ENCODE data around the gene DLG2.

Gene DLG2

DNA sequence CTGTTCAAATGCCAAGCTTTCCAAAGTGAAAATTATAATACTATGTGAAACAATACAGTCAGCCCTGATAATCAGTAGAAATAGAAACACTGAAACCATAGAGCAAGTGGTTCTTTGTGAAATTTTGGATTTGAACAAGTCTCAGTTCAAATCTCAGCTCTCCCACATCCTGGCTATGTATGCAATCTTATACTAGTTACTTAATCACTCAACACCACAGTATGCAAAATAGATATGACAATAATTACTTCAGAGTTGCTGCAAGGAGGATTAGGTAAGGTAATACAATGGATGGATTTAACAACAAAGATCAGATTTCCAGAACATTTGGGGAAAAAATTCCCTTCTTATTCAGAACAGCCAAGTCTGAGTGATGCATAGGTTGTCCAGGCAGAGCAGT is 1489.2 kb downstream of the DLG2 start:
- no peak for DNase-seq

DNA sequence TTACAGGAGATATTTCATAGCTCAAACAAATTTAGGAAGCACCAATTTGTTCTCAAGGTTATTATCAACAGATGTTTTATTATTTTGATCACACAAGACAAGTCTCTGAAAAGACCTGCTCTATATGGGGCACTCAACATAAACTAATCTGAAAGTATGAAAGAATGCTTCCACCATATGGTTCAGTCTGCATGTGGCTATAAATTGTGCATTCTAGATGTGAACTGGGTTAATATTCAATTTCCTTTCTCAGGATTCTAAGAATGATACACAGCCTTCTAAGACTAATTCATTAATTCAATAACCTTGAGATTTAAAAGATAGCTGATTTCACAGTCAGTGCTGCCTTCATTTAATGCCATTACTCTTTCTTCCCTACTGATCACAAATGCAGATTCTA is 1489.6 kb downstream of the DLG2 start:
- DNase-seq = no peak

DNA sequence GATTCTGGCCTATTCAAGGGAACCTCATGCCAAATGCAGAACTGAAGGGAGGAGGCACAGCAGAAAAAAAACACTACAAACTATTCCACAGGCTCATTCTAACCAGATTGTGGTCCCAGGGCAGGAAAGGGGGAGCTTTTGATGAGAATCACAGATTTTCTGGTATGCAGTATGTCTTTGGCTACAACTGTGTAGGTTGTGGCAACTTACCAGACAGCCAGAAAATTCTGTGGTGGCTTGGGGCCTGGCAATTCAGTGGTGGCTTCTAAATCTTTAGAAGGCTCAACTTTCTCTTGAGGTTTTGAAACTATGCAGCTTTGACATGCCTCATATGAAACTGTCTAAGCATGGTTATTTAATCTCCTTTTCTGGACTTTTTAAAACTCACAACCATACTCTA is 1490.2 kb downstream of the DLG2 start:
- no peak for DNase-seq

DNA sequence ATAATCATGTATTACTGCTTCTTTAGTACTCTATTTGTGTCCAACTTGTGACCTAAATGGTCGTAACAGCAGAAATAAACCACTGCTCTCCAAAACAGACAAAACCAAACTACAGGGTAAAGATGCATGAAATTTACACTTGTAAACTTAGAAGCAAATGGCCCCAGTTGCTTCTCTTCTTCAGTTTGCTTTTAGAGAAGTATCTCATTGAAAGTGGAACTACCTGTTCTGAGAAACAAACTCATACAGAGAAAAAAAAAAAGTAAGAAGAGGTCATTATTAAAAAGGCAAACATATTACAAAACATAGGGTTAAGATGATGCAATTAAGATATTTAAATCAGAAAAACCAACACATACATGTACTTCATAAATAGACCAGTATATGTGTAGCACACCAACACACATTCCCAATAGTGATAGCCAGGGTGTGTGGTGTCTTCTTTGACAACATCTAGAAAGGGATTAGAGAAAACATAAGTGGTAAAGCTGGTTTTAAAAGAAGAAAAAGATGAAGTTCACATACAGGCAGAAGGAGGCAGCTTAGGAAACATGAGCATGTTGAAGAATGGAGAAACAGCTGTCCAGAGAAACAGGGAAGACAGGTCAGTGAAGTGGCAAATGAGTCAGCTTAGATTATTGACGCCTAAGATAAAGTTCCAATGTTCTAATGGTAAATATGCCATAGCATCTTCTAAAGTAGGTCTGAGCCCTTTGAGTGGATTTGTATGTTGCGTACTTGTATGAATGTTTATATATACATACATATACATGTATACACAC is 1496.3 kb downstream of the DLG2 start:
- no peak for DNase-seq

DNA sequence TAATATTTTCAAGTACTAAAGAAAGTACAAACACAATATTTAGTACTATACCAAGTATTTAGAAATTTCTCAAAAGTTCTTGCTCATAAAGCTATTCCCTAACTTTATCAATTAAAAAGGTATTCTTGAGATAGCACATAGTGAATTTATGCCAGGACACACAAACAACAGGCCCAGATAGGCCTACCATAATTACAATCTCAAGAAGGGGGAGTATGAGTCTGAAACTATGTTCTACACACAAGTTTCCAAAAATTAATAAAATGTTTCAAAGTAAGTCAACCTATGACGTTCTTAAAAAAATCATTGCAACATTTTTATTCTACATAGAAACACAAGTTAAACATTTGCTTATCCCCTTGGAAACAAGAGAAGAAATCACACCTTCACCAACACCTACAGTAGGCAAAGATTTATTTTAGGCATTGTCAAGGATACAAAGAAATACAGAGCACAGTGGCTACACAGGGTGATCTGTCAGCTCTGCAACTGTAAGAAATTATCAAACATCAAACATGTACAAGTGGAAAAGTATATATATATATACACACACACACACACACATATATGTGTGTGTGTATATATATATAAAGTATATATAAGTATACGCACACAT is 1497.1 kb downstream of the DLG2 start:
- no peak for DNase-seq

DNA sequence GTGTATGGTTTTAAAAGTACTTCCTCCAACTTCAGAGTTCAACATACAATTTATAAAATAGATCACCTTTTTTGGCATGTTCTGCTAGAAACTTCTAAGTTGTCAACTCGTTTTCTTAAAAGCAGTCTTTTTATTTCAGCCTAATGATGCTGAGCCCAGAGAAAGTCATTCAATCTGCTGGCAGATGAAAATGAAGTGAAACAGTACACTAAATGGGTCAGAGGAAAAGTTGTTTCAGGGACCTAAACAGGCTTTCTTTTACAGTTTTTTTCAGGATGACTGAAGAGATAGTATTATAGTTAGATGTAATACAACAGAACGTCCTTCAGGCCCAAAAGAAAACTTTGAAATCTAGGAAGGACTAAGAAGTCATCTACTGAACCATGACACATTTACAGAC is 1498.3 kb downstream of the DLG2 start:
- no peak for DNase-seq

DNA sequence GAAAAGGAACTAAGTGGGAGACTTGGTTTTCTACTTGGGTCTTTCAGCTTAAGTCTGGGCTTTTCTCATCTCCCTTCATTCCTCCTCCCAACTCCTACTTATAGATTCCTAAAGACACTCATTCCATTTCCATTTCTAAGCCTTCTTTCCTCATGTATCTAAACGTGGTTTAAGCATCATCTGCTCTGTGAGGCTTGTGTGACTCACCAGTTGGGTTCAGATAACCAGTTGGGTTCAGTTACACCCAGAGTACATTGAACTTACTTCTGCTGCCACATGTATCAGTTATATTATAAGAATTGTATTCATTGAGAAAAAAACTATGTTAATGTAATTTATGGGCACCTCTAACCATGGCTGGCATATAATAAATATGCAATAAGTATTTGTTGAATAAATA is 1509.8 kb downstream of the DLG2 start:
- peak; percentile 31 for DNase-seq

DNA sequence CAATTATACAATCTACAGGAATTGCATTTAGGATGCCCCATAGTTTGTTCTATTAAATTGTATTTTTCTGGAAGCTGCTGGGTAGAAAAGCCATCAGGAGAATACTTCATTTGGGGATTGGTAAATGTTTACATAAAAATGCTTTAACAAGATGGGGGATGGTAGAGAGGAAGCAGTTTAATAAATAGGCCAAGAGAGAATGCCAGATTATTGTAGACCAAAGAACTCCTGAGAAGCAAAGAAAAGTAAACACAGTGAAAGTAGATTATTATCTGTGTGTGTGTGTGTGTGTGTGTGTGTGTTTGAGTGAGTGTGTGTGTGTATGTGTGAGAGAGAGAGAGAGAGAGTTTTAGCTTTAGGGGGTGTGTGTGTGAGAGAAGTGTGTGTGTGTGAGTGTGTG is 1520.6 kb downstream of the DLG2 start:
- DNase-seq = no peak

DNA sequence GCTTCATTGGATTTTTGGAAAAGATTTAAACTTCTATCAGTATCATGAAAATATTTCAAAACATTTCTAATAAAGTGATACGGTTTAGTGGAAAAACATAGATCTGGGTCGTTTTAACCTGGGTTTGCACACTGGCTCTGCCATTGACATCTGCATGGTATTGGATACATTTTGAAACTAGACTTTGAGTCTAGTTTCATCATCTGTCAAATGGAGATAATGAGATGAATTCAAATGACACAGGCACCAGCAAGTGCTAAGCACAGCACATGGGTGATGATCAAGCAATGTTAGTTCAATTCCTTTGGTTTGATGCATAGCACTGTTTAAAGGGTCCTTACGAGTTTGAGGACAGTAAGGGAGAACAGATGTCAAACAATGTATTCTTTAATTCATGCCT is 1522.0 kb downstream of the DLG2 start:
- no peak for DNase-seq

DNA sequence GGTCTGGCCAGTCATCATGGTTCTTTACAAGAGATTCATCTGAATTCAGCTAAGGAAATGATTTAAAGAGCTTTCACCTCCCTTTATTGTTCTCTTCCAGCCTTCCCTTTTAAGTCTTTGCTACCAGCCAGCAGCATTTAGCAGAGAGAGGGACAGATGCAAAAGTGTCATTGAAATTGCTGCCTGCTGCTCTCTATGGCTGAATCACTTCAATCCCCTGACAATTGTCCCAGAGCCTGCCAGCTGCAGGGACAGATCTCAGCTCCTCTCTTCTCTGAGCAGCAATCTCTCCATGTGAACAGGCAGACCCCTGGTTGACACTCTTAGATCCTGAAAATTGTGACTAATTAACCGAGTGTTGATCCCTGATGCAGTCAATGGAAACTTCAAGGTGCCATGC is 1524.0 kb downstream of the DLG2 start:
- no peak for DNase-seq

DNA sequence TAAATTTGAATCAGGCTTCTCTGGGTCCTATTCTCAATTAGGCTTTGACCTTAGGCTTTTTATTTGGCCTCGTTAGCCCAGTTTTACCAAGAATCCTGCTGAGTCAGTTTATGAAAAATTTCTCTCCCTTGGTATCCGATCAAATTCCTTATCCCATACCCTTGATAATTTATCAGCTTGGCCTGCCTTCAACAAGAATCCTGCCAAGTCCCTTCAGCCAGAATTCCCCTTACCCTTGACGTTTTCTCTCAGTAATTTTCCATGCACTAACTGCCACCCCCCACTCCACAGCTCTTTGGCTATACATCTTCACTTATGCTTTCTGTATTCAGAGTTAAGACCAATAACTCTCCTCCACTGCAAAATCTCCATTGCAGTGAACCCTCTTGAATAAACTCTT is 1530.0 kb downstream of the DLG2 start:
- DNase-seq = no peak

DNA sequence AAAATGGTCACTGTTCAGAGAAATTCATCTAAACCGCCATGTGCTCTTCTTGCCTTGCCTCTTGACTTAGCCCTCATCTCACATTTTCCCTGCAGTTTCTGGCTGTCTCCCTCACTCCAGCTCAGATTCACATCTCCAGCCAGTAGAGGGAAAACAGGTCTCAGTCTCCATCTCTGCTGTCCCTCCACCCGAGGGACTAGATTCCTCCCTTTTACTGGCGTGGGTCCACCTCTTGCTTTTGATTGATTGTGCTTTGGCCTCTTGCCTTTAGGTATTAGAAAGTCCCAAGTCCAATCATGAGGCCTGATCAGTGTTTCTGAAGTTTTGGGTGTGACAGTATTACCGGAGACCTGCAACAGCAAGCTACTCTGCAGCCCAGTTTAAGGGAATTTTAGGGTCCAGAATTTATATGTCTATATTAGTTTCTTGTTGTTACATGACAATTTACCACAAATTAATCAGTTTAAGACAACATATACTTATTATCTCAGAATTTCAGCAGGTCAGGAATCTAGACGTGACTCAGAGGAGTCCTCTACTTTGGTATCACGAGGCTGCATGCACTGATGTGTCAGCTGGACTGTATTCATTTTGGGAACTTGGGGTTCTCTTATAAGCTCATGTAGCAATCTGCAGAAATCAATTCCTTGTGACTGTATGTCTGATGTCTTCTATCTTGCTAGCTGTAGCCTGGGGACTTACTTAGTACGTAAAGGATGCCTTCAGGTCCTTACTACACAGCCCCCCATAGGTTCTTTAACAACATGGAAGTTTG is 1535.7 kb downstream of the DLG2 start:
- DNase-seq = no peak

DNA sequence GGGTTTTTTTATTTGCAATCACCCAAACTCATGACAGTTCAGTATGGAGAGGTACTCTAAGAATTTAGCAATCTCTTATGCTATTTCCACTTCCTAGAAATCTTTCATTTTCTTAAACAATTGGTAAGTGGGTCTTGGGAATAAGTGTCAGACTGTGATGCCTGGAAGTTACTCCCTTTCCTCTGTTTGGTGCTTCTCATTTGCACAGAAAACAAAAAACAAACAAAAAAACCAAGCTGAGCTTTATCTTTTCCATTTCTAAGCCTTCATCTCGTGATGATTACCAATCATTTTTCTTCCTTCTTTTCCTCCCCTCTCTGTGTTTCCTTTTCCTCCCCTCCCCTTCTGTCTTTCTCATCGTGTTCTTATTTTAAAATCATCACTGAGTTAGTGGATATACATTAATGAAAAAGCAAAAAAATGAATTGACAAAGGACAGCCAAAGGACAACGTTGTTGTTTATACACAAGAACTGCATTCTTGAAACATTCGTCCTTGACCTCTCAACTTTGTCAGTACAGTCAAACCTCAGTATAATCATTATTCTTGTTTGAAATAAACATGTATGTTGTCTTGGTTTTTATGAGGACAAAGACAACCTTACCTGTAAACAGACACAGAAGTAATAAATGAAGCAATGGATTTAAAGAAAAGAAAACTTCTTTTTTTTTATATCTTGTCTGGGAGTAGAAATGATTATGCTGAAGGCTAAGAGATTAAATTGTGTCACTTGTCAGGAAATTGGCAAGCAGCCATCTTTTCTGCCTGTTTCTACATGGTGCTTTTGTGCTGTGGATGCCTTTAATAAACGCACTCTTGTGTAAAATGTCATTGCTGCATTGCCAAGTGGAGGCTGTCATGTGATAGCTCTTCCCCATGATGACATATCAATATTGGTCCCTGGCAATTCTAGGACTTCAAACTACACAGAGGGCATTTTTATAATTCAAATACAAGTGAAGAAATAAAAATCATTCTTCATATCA is 1537.8 kb downstream of the DLG2 start:
- DNase-seq = no peak

DNA sequence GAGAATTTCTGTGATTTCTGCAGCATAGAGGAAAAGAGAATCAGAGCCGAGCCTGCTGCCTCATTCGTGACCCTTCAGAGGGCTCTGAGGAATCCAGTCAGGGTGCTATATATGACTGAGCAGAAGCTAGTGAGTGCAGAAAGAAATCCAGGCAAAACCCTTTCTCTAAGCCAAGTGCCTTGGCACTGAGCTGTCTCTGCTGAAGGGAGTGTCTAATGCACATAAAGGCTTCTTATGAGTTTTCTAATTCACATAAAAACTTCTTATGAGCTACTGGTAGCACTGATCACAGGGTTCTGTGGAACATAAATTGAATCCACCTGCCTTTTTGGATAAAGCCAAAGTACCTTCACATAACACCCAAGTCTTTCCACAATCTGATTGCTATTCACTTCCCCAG is 1555.3 kb downstream of the DLG2 start:
- no peak for DNase-seq

DNA sequence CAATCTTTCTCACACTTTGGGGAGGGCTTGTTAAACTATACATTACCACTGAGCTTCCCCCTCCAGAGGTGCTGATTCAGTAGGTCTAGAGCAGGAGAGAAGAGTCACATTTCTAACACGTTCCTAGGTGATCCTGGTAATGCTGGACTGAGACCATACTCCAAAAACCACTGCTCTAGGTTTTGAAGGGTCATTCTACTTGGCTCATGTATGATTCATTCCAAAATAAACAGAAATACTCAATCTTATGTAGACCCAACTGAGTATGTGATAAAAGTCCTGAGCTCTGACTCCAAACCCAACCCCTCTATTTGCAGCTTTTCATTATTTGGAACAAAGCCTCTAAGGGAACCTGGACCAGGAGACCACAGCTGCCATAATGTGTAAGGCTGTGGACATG is 1558.1 kb downstream of the DLG2 start:
- DNase-seq = no peak

DNA sequence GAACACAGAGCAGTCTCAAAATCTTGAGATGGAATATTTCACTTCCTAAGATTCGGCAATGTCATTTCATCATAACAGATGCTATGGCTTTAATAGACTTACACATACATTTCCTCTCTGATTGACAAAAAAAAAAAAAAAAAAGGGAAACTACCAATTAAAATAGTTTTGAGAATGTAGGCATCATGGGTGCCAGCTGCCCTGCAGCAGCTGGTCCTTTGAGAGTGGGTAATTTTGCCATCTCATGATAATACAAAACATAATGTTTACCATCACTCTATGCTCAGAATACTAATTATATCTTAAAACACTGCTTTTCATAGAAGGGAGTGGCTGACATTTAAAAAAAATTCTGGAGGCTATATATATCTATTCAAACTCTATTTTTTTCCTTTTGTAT is 1565.4 kb downstream of the DLG2 start:
- no peak for DNase-seq

DNA sequence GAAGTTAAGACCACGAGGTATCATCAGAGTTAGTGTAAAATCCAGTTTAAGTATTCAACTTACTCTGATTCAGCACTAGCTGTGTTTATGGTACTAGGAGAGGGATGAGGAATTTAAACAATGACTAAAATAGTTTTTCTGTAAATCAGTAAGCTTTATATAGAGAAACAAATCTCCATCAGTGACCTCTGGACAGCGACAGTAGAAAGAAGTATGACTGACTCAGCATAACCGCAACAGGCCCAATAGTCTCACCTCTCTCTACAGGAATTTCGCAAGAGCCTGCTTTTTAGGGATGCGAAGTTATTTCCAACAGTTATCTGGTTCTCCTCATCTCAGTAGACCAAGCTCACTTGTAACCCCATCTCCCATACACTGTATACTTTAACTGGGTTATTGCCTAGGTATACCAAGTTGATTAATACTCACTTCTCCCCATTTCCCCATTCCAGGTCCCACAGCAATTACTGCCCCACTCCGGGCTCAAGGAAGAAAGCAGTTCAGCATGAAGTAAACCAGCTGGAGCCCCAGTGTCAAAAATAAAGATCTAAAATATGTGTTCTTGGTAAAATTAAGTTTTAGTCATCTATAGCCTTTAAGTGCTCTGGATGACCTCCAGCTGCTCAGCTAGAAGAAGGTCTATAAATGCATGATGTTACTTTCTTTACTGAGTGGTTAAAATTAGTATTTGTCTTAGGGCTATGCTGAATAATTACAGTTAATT is 1570.3 kb downstream of the DLG2 start:
- no peak for DNase-seq

DNA sequence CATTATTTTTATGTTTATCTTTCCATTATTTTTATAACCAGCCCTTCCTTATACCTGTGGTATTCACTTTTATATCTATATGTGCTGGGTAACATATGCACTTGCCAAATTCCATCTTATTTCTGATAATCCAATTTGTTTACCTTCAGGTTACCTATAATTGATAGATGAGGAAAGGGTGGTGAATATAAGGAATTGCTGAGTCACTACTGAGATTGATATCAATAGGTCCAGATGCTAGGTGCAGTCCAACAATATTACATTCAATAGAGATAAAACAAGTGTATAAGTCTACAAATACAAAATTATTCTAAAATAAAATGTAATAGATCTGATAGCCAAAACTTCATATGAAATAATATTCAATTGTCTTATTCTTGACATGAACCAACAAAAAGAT is 1582.0 kb downstream of the DLG2 start:
- no peak for DNase-seq

DNA sequence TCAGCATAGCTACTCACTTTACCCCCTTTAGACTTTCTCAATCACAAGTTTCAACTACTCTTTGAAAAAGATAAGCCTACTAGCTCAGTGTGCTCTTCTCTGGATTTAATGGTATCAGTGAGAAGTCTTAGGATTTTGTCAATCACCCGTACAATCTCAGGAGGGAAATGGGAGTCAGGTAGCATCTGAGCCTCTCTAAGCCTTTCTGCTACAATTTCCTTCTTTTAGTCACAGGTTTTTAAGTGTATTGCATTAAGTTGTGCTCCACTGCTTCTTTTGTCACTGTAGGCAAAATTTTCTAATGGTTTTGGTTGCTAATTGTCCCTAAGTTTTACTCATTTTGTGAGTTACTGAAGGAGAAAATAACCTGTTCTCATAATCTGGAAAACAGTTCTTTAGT is 1582.4 kb downstream of the DLG2 start:
- DNase-seq = no peak

DNA sequence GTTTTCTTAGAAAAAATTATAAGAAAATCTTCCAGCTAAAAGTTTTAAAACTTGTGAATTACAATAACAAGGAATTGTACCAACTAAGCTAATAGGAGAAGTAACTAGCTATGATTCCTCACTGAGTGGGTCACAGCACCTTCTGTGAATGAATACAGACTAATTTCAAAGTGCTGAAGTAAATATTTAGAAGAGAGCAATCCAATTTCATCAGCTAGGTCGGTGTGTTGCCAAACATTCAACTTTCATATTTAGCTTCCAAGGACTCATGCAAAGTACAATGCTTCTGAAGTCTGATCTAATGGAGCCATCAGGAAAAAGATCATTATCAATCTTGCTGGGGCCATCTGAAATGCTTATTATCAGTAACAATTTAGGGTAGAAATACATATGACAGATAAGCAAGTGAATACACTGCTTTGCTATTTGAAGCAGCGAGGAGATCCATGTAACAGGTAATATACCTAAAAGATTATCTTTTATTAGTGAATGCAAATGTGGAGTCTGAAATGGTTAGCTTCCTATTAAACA is 1590.4 kb downstream of the DLG2 start:
- DNase-seq = no peak

DNA sequence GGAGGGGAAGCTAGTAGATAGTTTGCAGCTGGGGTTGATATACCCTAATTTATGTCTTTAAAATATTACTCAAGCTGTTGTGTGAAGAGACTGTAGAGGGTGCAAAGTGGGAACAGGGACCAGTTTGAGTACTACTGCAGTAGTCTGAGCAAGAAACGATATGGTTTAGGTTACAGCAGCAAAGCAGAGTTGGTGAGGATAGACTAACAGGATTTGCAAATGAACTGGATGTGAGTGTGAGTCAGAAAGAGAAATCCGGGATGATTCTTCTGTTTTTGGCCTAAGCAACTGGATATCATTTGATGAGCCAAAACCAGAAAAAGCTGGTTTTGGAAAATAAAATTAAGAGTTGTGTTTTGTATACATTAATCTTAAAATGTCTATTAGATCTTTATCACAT is 1591.5 kb downstream of the DLG2 start:
- DNase-seq = no peak

DNA sequence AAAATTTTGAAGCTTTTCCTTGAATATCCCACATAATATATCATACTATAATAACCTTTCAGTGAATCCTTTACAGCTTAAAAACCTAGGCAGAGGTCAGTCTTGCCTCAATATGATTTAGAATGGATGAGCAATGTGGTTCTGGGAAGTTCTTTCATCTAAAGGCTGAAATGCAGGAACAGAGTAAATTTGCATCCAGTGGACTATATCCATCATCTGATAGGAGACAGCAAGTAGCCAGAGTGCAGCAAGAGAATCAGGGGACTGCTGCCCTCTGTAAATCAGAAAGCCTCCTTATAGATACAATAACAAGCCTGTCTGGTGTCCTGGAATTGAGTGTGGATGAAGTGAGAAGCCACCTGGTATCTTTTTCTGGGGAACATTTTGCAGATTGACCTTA is 1592.7 kb downstream of the DLG2 start:
- DNase-seq = no peak
